Femur (tissue), 1 donor: ENCODE data around the gene TCEAL5.
"Not testable (repeated sequence)": the region's sequence is repeated elsewhere in the genome, so short reads cannot be mapped to it uniquely, and the experiment has no call there.

Source experiments
- DNase-seq: peaks from one replicate; pipeline ENCODE4 v3.0.0-alpha.2; 2017

The TCEAL5 gene

DNA sequence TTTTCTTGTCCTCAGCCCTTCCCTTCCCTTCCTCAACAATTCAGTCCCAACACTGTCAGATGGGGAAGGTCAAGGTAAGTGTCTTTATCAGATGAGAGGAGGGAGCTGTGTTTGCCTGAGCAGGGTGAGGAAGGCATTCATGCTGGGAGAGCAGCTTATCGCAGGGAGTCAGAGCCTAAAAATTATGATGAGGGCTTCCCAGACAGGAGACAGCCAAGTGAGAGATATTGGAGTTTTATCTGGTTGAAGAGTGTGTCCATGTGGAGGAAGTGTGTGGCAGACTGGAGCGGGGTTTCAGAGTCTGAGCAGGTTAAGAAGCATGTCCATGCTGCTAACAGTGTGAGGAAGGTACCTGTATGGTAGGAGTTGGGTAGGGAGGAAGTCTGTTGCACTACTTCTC lies 43.3 kb downstream of the TCEAL5 start:
- no peak for DNase-seq

DNA sequence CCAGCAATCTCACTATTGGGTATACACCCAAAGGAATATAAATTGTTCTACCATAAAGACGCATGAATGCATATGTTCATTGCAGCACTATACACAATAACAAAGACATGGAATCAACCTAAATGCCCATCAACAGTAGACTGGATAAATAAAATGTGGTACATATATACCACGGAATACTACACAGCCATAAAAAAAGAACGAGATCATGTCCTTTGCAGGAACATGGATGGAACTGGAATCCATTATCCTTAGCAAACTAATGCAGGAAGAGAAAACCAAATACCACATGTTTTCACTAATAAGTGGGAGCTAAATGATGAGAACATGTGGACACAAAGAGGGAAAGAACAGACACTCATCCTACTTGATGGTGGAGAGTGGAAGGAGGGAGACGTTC lies 50.6 kb downstream of the TCEAL5 start:
- DNase-seq = not testable (repeated sequence)
